H1 (cell line): ENCODE data around the gene CSF1. TPM values are rescaled to one million over a fixed set of nuclear protein-coding genes. Genes with fewer than 3 reads are reported as not detected.

Experiments used
- CTCF ChIA-PET: fragments of 300-600 bp; sonication (Branson Sonifier 250); formaldehyde crosslinking; loops from one replicate; lab custom pipeline; 2021; ENCODE audit not compliant: partially characterized antibody; lab: Charles Lee
- POLR2A ChIA-PET: fragments of 300-600 bp; sonication (Branson Sonifier 250); formaldehyde crosslinking; loops from one replicate; lab custom pipeline; 2021; ENCODE audit warnings: inconsistent platforms; ENCODE audit not compliant: partially characterized antibody; lab: Charles Lee
- DNase-seq, 2 experiments: peaks; one replicate each; pipeline versions ENCODE4 v3.0.0 to v3.0.0-alpha.2; 2010 to 2022; ENCODE audit warnings: low spot score in 2 of 2, low read depth in 1 of 2, mixed read lengths in 1 of 2
- FAIRE-seq: peaks from 2 replicates; lab custom pipeline; 2011; peaks lifted over from hg19 to GRCh38; lab: Jason Lieb, UNC
- H2AFZ ChIP-seq: 2 replicates; pipeline ENCODE4 v1.8.1; 2012; ENCODE audit warnings: low read length, inconsistent platforms
- H2AK5ac ChIP-seq: 2 replicates; pipeline ENCODE4 v1.6.1; 2013; ENCODE audit warnings: low read depth, low read length
- H2BK120ac ChIP-seq: replicated peaks from 2 replicates; pipeline ENCODE3; 2013; ENCODE audit warnings: low read depth, low read length, inconsistent platforms
- H2BK12ac ChIP-seq: 2 replicates; pipeline ENCODE4 v1.6.1; 2013; ENCODE audit warnings: low read depth, low read length
- H2BK15ac ChIP-seq: 2 replicates; pipeline ENCODE4 v1.6.1; 2013; ENCODE audit warnings: low read length
- H2BK20ac ChIP-seq: 2 replicates; pipeline ENCODE4 v1.6.1; 2013; ENCODE audit warnings: low read length
- H2BK5ac ChIP-seq: 2 replicates; pipeline ENCODE4 v1.6.1; 2013; ENCODE audit warnings: low read depth, low read length
- H3K14ac ChIP-seq: 2 replicates; pipeline ENCODE4 v1.6.1; 2013; ENCODE audit warnings: inconsistent platforms; ENCODE audit not compliant: insufficient read length
- H3K18ac ChIP-seq: 2 replicates; pipeline ENCODE4 v1.6.1; 2013; ENCODE audit warnings: low read length; ENCODE audit errors: extremely low read depth
- H3K23ac ChIP-seq: 2 replicates; pipeline ENCODE4 v1.6.1; 2013; ENCODE audit warnings: inconsistent platforms; ENCODE audit not compliant: insufficient read length
- H3K23me2 ChIP-seq: 2 replicates; pipeline ENCODE4 v1.6.1; 2013; ENCODE audit warnings: low read depth, low read length
- H3K27ac ChIP-seq: 2 replicates; pipeline ENCODE4 v1.6.1; 2011; ENCODE audit warnings: low read depth, low read length, inconsistent platforms
- H3K27me3 ChIP-seq, 4 experiments: replicated peaks in 1 of 4; 1 replicate in 1 of 4; 2 replicates in 3 of 4; pipeline versions ENCODE4 v1.6.1 to v1.8.1; 2011 to 2013; ENCODE audit warnings: low read length in 3 of 4, mild to moderate bottlenecking in 3 of 4, inconsistent platforms in 2 of 4, mixed read lengths in 2 of 4, moderate library complexity in 1 of 4; ENCODE audit not compliant: control insufficient read depth in 3 of 4, insufficient read depth in 3 of 4; ENCODE audit errors: extremely low read depth in 1 of 4
- H3K36me3 ChIP-seq, 4 experiments: 2 replicates each; pipeline versions ENCODE4 v1.6.1 to v1.8.1; 2011 to 2013; ENCODE audit warnings: mild to moderate bottlenecking in 4 of 4, low read length in 3 of 4, moderate library complexity in 2 of 4, control low read depth in 1 of 4, inconsistent platforms in 1 of 4; ENCODE audit not compliant: insufficient read depth in 4 of 4, control insufficient read depth in 2 of 4
- H3K4ac ChIP-seq: replicated peaks from 2 replicates; pipeline ENCODE3; 2013; ENCODE audit warnings: low read length, low read depth, mixed read lengths, inconsistent platforms; ENCODE audit not compliant: insufficient read length
- H3K4me1 ChIP-seq, 4 experiments: replicated peaks in 1 of 4; 1 replicate in 1 of 4; 2 replicates in 3 of 4; pipeline versions ENCODE4 v1.6.1 to v1.8.1; 2011 to 2013; ENCODE audit warnings: low read length in 3 of 4, inconsistent platforms in 2 of 4, mixed read lengths in 1 of 4; ENCODE audit not compliant: insufficient read depth in 4 of 4, control insufficient read depth in 3 of 4
- H3K4me2 ChIP-seq, 2 experiments: 2 replicates each; pipeline versions ENCODE4 v1.6.1 to v1.8.1; 2011 to 2013; ENCODE audit warnings: low read depth in 2 of 2, low read length in 2 of 2, control low read depth in 1 of 2, inconsistent platforms in 1 of 2, mild to moderate bottlenecking in 1 of 2; ENCODE audit not compliant: insufficient read depth in 1 of 2
- H3K4me3 ChIP-seq, 4 experiments: fragments of 200-600, 300-600 bp in 1 of 4; sonication (generic), shearing (Covaris generic), sonication (Bioruptor Twin) in 1 of 4; 2 replicates each; pipeline versions ENCODE4 v1.5.1 to v1.8.1; 2011 to 2016; ENCODE audit warnings: low read length in 4 of 4, low read depth in 3 of 4, control low read depth in 2 of 4, inconsistent platforms in 2 of 4, mild to moderate bottlenecking in 2 of 4, mixed read lengths in 1 of 4, moderate library complexity in 1 of 4; ENCODE audit not compliant: insufficient read depth in 2 of 4; ENCODE audit errors: extremely low read depth in 1 of 4
- H3K56ac ChIP-seq: replicated peaks from 2 replicates; pipeline ENCODE3; 2013; ENCODE audit warnings: low read depth, mild to moderate bottlenecking, mixed read lengths, low read length, inconsistent platforms; ENCODE audit not compliant: insufficient read length
- H3K79me1 ChIP-seq: 2 replicates; pipeline ENCODE4 v1.6.1; 2013; ENCODE audit warnings: low read depth, low read length, control low read depth
- H3K79me2 ChIP-seq, 2 experiments: 2 replicates each; pipeline versions ENCODE4 v1.6.1 to v1.8.1; 2012 to 2013; ENCODE audit warnings: low read length in 2 of 2, mild to moderate bottlenecking in 2 of 2, inconsistent platforms in 1 of 2; ENCODE audit not compliant: insufficient read depth in 2 of 2, control insufficient read depth in 1 of 2
- H3K9ac ChIP-seq, 4 experiments: replicated peaks in 1 of 4; 1 replicate in 1 of 4; 2 replicates in 3 of 4; pipeline versions ENCODE4 v1.6.1 to v1.8.1; 2011 to 2013; ENCODE audit warnings: low read depth in 3 of 4, low read length in 3 of 4, control low read depth in 2 of 4, mild to moderate bottlenecking in 2 of 4, moderate library complexity in 2 of 4, inconsistent platforms in 1 of 4; ENCODE audit errors: extremely low read depth in 1 of 4
- H3K9me3 ChIP-seq, 2 experiments: 2 replicates each; pipeline versions ENCODE4 v1.6.1 to v1.8.1; 2012 to 2013; ENCODE audit warnings: mild to moderate bottlenecking in 2 of 2, moderate library complexity in 2 of 2, control low read depth in 1 of 2, inconsistent platforms in 1 of 2, low read depth in 1 of 2, low read length in 1 of 2, mixed read lengths in 1 of 2; ENCODE audit not compliant: insufficient read depth in 2 of 2
- H4K20me1 ChIP-seq, 2 experiments: replicated peaks in 1 of 2; 2 replicates each; pipeline versions ENCODE3 to v1.8.1; 2011 to 2013; ENCODE audit warnings: inconsistent platforms in 2 of 2, low read length in 2 of 2, mild to moderate bottlenecking in 1 of 2; ENCODE audit not compliant: insufficient read depth in 2 of 2, control insufficient read depth in 1 of 2
- H4K5ac ChIP-seq: 2 replicates; pipeline ENCODE4 v1.6.1; 2013; ENCODE audit warnings: low read length, low read depth, mixed read lengths, inconsistent platforms; ENCODE audit not compliant: insufficient read length
- H4K8ac ChIP-seq: 2 replicates; pipeline ENCODE4 v1.8.0; 2013; ENCODE audit warnings: mild to moderate bottlenecking, moderate library complexity, low read length, inconsistent platforms; ENCODE audit not compliant: insufficient read depth; ENCODE audit errors: extremely low read depth
- H4K91ac ChIP-seq: replicated peaks from 2 replicates; pipeline ENCODE3; 2013; ENCODE audit warnings: low read length, mixed read lengths, inconsistent platforms; ENCODE audit not compliant: insufficient read length
- CHD1 ChIP-seq: IDR thresholded peaks from 2 replicates; pipeline ENCODE4 v1.6.1; 2012; ENCODE audit warnings: low read depth, low read length, improper control_type of control experiment
- EGR1 ChIP-seq: IDR thresholded peaks from 2 replicates; pipeline ENCODE4 v1.6.1; 2011; ENCODE audit warnings: low read depth, low read length, borderline replicate concordance
- HDAC6 ChIP-seq: IDR thresholded peaks from one replicate; pipeline ENCODE4 v1.7.1; 2012; ENCODE audit warnings: low read depth, mild to moderate bottlenecking, inconsistent platforms, low read length, moderate library complexity
- PHF8 ChIP-seq: fragments of 200-600 bp; sonication (generic); conservative IDR thresholded peaks from 2 replicates; pipeline ENCODE4 v1.7.1; 2012; ENCODE audit warnings: low read depth, mild to moderate bottlenecking, inconsistent platforms, low read length, moderate library complexity
- POU5F1 ChIP-seq: IDR thresholded peaks from 2 replicates; pipeline ENCODE4 v1.6.1; 2011; ENCODE audit warnings: low read depth, mild to moderate bottlenecking, low read length, moderate library complexity
- WGBS, 2 experiments: shearing (Covaris generic) in 1 of 2; methylation state at CpG; one replicate each; pipeline versions ENCODE4 v1.1.6 to v1.1.7; 2013 to 2015; ENCODE audit warnings: low lambda C conversion rate in 2 of 2, mixed read lengths in 2 of 2, inconsistent platforms in 1 of 2, low coverage in 1 of 2, missing lambda C conversion rate in 1 of 2; ENCODE audit not compliant: insufficient replicate concordance in 2 of 2, insufficient coverage in 1 of 2, insufficient read length in 1 of 2; ENCODE audit errors: extremely low coverage in 1 of 2, missing lambda C conversion rate in 1 of 2; 5-methylcytosine and 5-hydroxymethylcytosine counted together
- polyA plus RNA-seq, 7 experiments: library from polyadenylated mRNA; depleted of rRNA in 3 of 7; stranded (reverse) in 5 of 7; unstranded in 2 of 7; fragments of >200 nt in 5 of 7; fragments of 200-250 nt in 2 of 7; gene quantifications; 1 replicate in 5 of 7; 2 replicates in 1 of 7; 4 replicates in 1 of 7; pipeline versions ENCODE4 v1.2.1 to v1.2.3, GENCODE V29; 2011 to 2013; ENCODE audit warnings: missing spikeins in 2 of 7, mixed read lengths in 2 of 7
- total RNA-seq: library from RNA; stranded (reverse); fragmentation: NEBNext Ultra II Directional; extraction: Animal tissue kit (Norgen Biotek cat#: 25700); gene quantifications from 2 replicates; pipeline ENCODE4 v1.2.1, GENCODE V29; 2021
- TF ChIP-seq, protein P1 (sequence below): IDR thresholded peaks from 2 replicates; pipeline ENCODE4 v1.6.1; 2012; ENCODE audit warnings: inconsistent platforms

The CSF1 gene
- total and polyA plus RNA-seq, 2 of the 8 experiments (the other 6 are each of a cell fraction or from before 2014, with no cell fraction given), result 3.3 to 5.4 TPM

DNA sequence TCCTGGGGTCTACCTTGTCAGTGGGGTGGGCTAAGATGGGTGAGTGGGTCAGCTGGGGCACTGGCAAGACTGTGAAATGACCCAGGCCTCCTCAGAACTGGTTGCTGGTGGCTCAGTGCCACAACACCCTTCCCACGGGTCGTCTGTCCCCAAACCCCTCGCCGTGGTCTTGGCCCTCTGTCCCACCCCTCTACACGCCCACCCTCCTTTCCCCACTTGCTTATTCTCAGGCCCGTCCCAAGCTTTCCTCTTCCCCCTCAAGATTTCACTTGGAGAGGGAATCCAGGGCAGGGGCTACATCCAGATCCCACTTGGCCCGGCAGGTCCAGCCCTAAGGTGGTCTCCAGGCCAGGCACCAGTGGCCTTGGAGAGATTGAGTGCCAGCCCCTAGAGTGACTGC lies 16.7 kb downstream of the CSF1 start:
- no peak overlapping the region for H4K8ac ChIP-seq
- no peak overlapping the region for H2BK5ac ChIP-seq
- CTCF ChIA-PET, result interaction anchor here (1.3 to 20.1 kb wide), 4 partner anchors 12 to 151 kb away, joined by 4 to 333 read pairs (median 104); partner anchors contain the start of genes AHCYL1 and CSF1
- WGBS, 2 experiments, result 68% methylated on average over 7 of the region's 7 CpGs; no CpG with 5 or more reads in 1 of the 2 experiments
- H4K5ac ChIP-seq, result no peak overlapping the region
- H3K56ac ChIP-seq, result no peak overlapping the region
- H2AFZ ChIP-seq, result no peak overlapping the region
- no peaks in the 10 kb centered on the region for H3K79me1 ChIP-seq
- no peaks in the 10 kb centered on the region for H3K36me3 ChIP-seq
- no peak overlapping the region for H3K14ac ChIP-seq
- DNase-seq (no peak), FAIRE-seq (no peak)
- H4K20me1 ChIP-seq, result no peaks in the 10 kb centered on the region
- POLR2A ChIA-PET, result no interaction called here
- H2BK12ac ChIP-seq, result no peak overlapping the region
- no peak overlapping the region for H2BK15ac ChIP-seq
- H3K9me3 ChIP-seq, result no peaks in the 10 kb centered on the region
- no peak overlapping the region for H3K4me2 ChIP-seq
- H4K91ac ChIP-seq, result no peak overlapping the region
- no peak overlapping the region for H2BK20ac ChIP-seq
- no peaks in the 10 kb centered on the region for H3K27me3 ChIP-seq
- H3K4me1 ChIP-seq, result peaks cover 4 to 9% (median 5%) of the 10 kb centered on the region in 4 experiments; a peak in 6 of 7 replicates
- H3K27ac ChIP-seq, result no peak overlapping the region
- H3K4ac ChIP-seq, result no peak overlapping the region
- no peaks in the 10 kb centered on the region for H3K23me2 ChIP-seq
- no peaks in the 10 kb centered on the region for H3K79me2 ChIP-seq
- H2BK120ac ChIP-seq, result no peak overlapping the region
- H3K18ac ChIP-seq, result no peak overlapping the region
- no peak overlapping the region for H3K9ac ChIP-seq
- no peak overlapping the region for H3K4me3 ChIP-seq
- no peak overlapping the region for H2AK5ac ChIP-seq
- no peak overlapping the region for H3K23ac ChIP-seq
- TF ChIP-seq POU5F1, result no peak
- TF ChIP-seq HDAC6, result no peak
- TF ChIP-seq, protein P1, sequence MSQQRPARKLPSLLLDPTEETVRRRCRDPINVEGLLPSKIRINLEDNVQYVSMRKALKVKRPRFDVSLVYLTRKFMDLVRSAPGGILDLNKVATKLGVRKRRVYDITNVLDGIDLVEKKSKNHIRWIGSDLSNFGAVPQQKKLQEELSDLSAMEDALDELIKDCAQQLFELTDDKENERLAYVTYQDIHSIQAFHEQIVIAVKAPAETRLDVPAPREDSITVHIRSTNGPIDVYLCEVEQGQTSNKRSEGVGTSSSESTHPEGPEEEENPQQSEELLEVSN, result no peak
- TF ChIP-seq PHF8, result no peak
- no peak for TF ChIP-seq EGR1
- TF ChIP-seq CHD1, result no peak
